MM.1S (cell line): ENCODE measurements around the gene NME7.

ENCODE experiments used
- DNase-seq: peaks from one replicate; pipeline ENCODE4 v3.0.0-alpha.2; 2015
- H2AFZ ChIP-seq: fragments of 300-600 bp; sonication (generic); 2 replicates; pipeline ENCODE4 v1.6.0; 2016; ENCODE audit warnings: antibody characterized with exemption, low read length
- H3F3A ChIP-seq: fragments of 300-600 bp; sonication (generic); 2 replicates; pipeline ENCODE4 v1.6.1; 2016; ENCODE audit warnings: mild to moderate bottlenecking, antibody characterized with exemption, low read length, moderate library complexity, mixed read lengths; ENCODE audit not compliant: insufficient read depth
- H3K27ac ChIP-seq: fragments of 300-600 bp; sonication (generic); 2 replicates; pipeline ENCODE4 v1.5.1; 2016; ENCODE audit warnings: mild to moderate bottlenecking, low read length
- H3K27me3 ChIP-seq: fragments of 300-600 bp; sonication (generic); replicated peaks from 2 replicates; pipeline ENCODE4 v1.6.0; 2016; ENCODE audit warnings: low read length; ENCODE audit not compliant: insufficient read depth
- H3K36me3 ChIP-seq: fragments of 300-600 bp; sonication (generic); replicated peaks from 2 replicates; pipeline ENCODE4 v1.6.1; 2016; ENCODE audit warnings: mild to moderate bottlenecking, low read length, mixed read lengths; ENCODE audit not compliant: insufficient read depth
- H3K4me1 ChIP-seq: fragments of 300-600 bp; sonication (generic); 2 replicates; pipeline ENCODE4 v1.6.1; 2016; ENCODE audit warnings: low read length, mixed read lengths
- H3K4me2 ChIP-seq: fragments of 300-600 bp; sonication (generic); 2 replicates; pipeline ENCODE4 v1.6.0; 2016; ENCODE audit warnings: low read depth, low read length
- H3K4me3 ChIP-seq: fragments of 300-600 bp; sonication (generic); 2 replicates; pipeline ENCODE4 v1.5.1; 2016; ENCODE audit warnings: low read length, mixed read lengths
- H3K79me2 ChIP-seq: fragments of 300-600 bp; sonication (generic); 2 replicates; pipeline ENCODE4 v1.6.1; 2016; ENCODE audit warnings: mixed run types, low read length, mixed read lengths
- H3K9ac ChIP-seq: fragments of 300-600 bp; sonication (generic); 2 replicates; pipeline ENCODE4 v1.6.1; 2016; ENCODE audit warnings: low read length, mixed read lengths
- H3K9me2 ChIP-seq: fragments of 300-600 bp; sonication (generic); replicated peaks from 2 replicates; pipeline ENCODE4 v1.6.1; 2016; ENCODE audit warnings: mild to moderate bottlenecking, low read length, mixed read lengths; ENCODE audit not compliant: insufficient read depth
- H3K9me3 ChIP-seq: fragments of 300-600 bp; sonication (generic); replicated peaks from 2 replicates; pipeline ENCODE4 v1.6.1; 2016; ENCODE audit warnings: mild to moderate bottlenecking, low read length, mixed read lengths; ENCODE audit not compliant: insufficient read depth
- H4K20me1 ChIP-seq: fragments of 300-600 bp; sonication (generic); 2 replicates; pipeline ENCODE4 v1.6.1; 2016; ENCODE audit warnings: mild to moderate bottlenecking, low read length, moderate library complexity, mixed read lengths; ENCODE audit not compliant: insufficient read depth
- CTCF ChIP-seq: fragments of 300-600 bp; sonication (generic); IDR thresholded peaks from 2 replicates; pipeline ENCODE4 v1.5.1; 2016; ENCODE audit warnings: antibody characterized with exemption, low read length, mixed read lengths
- EZH2 ChIP-seq: fragments of 300-600 bp; sonication (generic); optimal IDR thresholded peaks from 2 replicates; pipeline ENCODE3; 2017; ENCODE audit warnings: low read depth, mild to moderate bottlenecking, antibody characterized with exemption, low read length, mixed read lengths
- EZH2phosphoT487 ChIP-seq: fragments of 300-600 bp; sonication (generic); IDR thresholded peaks from 2 replicates; pipeline ENCODE4 v1.6.1; 2018; ENCODE audit warnings: antibody characterized with exemption, low read length

The NME7 gene

GRCh38 chr1:169361281-169361680, 6.3 kb downstream of the NME7 start:
- H4K20me1 ChIP-seq, result no peaks in the 10 kb centered on the region
- H3K79me2 ChIP-seq, result no peaks in the 10 kb centered on the region
- H3K27me3 ChIP-seq, result no peaks in the 10 kb centered on the region
- no peaks in the 10 kb centered on the region for H3K36me3 ChIP-seq
- H3K27ac ChIP-seq, result no peak overlapping the region
- no peaks in the 10 kb centered on the region for H3K9me3 ChIP-seq
- no peak overlapping the region for H3K4me3 ChIP-seq
- H3K9me2 ChIP-seq, result no peaks in the 10 kb centered on the region
- no peaks in the 10 kb centered on the region for H3K4me1 ChIP-seq
- H3F3A ChIP-seq, result no peaks in the 10 kb centered on the region
- H3K4me2 ChIP-seq, result no peak overlapping the region
- DNase-seq, result no peak
- TF ChIP-seq EZH2, result no peak
- TF ChIP-seq CTCF, result no peak
- TF ChIP-seq EZH2phosphoT487, result no peak
- H2AFZ ChIP-seq, result no peak overlapping the region
- H3K9ac ChIP-seq, result no peak overlapping the region

- no peaks in the 10 kb centered on the region for H4K20me1 ChIP-seq
- H3K27ac ChIP-seq, result no peak overlapping the region
- no peaks in the 10 kb centered on the region for H3K27me3 ChIP-seq
- H3K4me1 ChIP-seq, result no peaks in the 10 kb centered on the region
- no peak overlapping the region for H3K9ac ChIP-seq
- H3K9me3 ChIP-seq, result no peaks in the 10 kb centered on the region
- H3K4me2 ChIP-seq, result no peak overlapping the region
- no peaks in the 10 kb centered on the region for H3F3A ChIP-seq
- no peak overlapping the region for H3K4me3 ChIP-seq
- H3K79me2 ChIP-seq, result no peaks in the 10 kb centered on the region
- no peaks in the 10 kb centered on the region for H3K9me2 ChIP-seq
- no peak for TF ChIP-seq EZH2phosphoT487
- TF ChIP-seq CTCF, result no peak
- no peak for TF ChIP-seq EZH2
- DNase-seq, result no peak
- H3K36me3 ChIP-seq, result no peaks in the 10 kb centered on the region
- H2AFZ ChIP-seq, result no peak overlapping the region
Observed at GRCh38 chr1:169360415-169360814, 7.2 kb downstream of the NME7 start.

- no peaks in the 10 kb centered on the region for H3K36me3 ChIP-seq
- H2AFZ ChIP-seq, result no peak overlapping the region
- H3K9ac ChIP-seq, result no peak overlapping the region
- no peaks in the 10 kb centered on the region for H3K4me1 ChIP-seq
- TF ChIP-seq EZH2phosphoT487, result no peak
- peak; percentile 92 for TF ChIP-seq CTCF
- H3K9me2 ChIP-seq, result no peaks in the 10 kb centered on the region
- peak; percentile 58 for DNase-seq
- no peaks in the 10 kb centered on the region for H3F3A ChIP-seq
- no peaks in the 10 kb centered on the region for H3K27me3 ChIP-seq
- H3K4me3 ChIP-seq, result no peak overlapping the region
- H3K79me2 ChIP-seq, result no peaks in the 10 kb centered on the region
- no peaks in the 10 kb centered on the region for H3K9me3 ChIP-seq
- no peaks in the 10 kb centered on the region for H4K20me1 ChIP-seq
- H3K4me2 ChIP-seq, result no peak overlapping the region
- no peak overlapping the region for H3K27ac ChIP-seq
Observed at GRCh38 chr1:169348383-169349036, 19.1 kb downstream of the NME7 start.
